K562 (cell line): Measurements from ENCODE around the gene XPR1. TPM values are rescaled to one million over a fixed set of nuclear protein-coding genes. Genes with fewer than 3 reads are reported as not detected.

ENCODE experiments used
- ATAC-seq: fragments of 200-7000 bp; cut with Tn5 transposase; 3 replicates; pipeline ENCODE4 v1.9.1; 2020; ENCODE audit warnings: moderate library complexity
- BruUV-seq: library from RNA; stranded (reverse); fragments of 400-500 nt; replicated peaks from 2 replicates; lab custom pipeline; 2021; lab: Mats Ljungman, UMichigan
- CTCF ChIA-PET: fragments of 300-600 bp; formaldehyde crosslinking; extraction: SDS; loops from one replicate; lab custom pipeline; 2021; ENCODE audit warnings: low intra/inter-chr PET ratio; lab: Yijun Ruan, JAX
- POLR2A ChIA-PET: fragments of 300-600, 350-650 bp; sonication (Branson Sonifier 250); formaldehyde crosslinking; extraction: SDS; loops from one replicate; lab custom pipeline; 2021; ENCODE audit warnings: antibody characterized with exemption, inconsistent platforms; lab: Yijun Ruan, JAX
- DNase-seq, 4 experiments: peaks; one replicate each; pipeline versions ENCODE4 v3.0.0 to v3.0.0-alpha.2; 2011 to 2018; ENCODE audit warnings: low spot score in 3 of 4, mixed read lengths in 3 of 4; ENCODE audit errors: extremely low read depth in 1 of 4
- FAIRE-seq: peaks from 2 replicates; lab custom pipeline; 2011; peaks lifted over from hg19 to GRCh38; lab: Jason Lieb, UNC
- H2AFZ ChIP-seq: 2 replicates; pipeline ENCODE4 v1.6.0; 2011; ENCODE audit warnings: low read depth, low read length, control low read depth, inconsistent platforms
- H3K27ac ChIP-seq: fragments of 200-600 bp; 3 replicates; pipeline ENCODE4 v1.8.0; 2011; ENCODE audit warnings: low read depth, mild to moderate bottlenecking, control low read depth, inconsistent platforms, low read length, moderate library complexity, mixed read lengths; ENCODE audit errors: extremely low read depth
- H3K27me3 ChIP-seq, 2 experiments: fragments of 300-600 bp in 1 of 2; 2 replicates in 1 of 2; 3 replicates in 1 of 2; pipeline versions ENCODE4 v1.6.0 to v1.8.0; 2011; ENCODE audit warnings: inconsistent platforms in 2 of 2, low read length in 2 of 2, mild to moderate bottlenecking in 1 of 2, mixed read lengths in 1 of 2, moderate library complexity in 1 of 2; ENCODE audit not compliant: control insufficient read depth in 2 of 2, insufficient read depth in 2 of 2
- H3K36me3 ChIP-seq: fragments of 300-600 bp; 3 replicates; pipeline ENCODE4 v1.8.0; 2011; ENCODE audit warnings: mild to moderate bottlenecking, low read length, inconsistent platforms; ENCODE audit not compliant: control insufficient read depth, insufficient read depth
- H3K4me1 ChIP-seq, 2 experiments: fragments of 200-600 bp in 1 of 2; replicated peaks in 1 of 2; 2 replicates in 1 of 2; 3 replicates in 1 of 2; pipeline versions ENCODE4 v1.5.1 to v1.8.0; 2011; ENCODE audit warnings: inconsistent platforms in 2 of 2, low read length in 2 of 2, mild to moderate bottlenecking in 1 of 2, mixed read lengths in 1 of 2, moderate library complexity in 1 of 2; ENCODE audit not compliant: control insufficient read depth in 2 of 2, insufficient read depth in 2 of 2
- H3K4me2 ChIP-seq: 2 replicates; pipeline ENCODE4 v1.6.1; 2011; ENCODE audit warnings: low read length, control low read depth, inconsistent platforms, mixed read lengths; ENCODE audit not compliant: insufficient read depth
- H3K4me3 ChIP-seq: fragments of 200-600 bp; sonication (generic), shearing (Covaris generic); 2 replicates; pipeline ENCODE4 v1.5.1; 2016; ENCODE audit warnings: control low read depth, inconsistent platforms
- H3K79me2 ChIP-seq: fragments of 200-600 bp; 3 replicates; pipeline ENCODE4 v1.8.0; 2011; ENCODE audit warnings: low read length, inconsistent platforms; ENCODE audit not compliant: control insufficient read depth, insufficient read depth
- H3K9ac ChIP-seq, 2 experiments: 2 replicates each; pipeline versions ENCODE4 v1.6.0 to v1.6.1; 2011; ENCODE audit warnings: low read depth in 2 of 2, low read length in 2 of 2, control low read depth in 1 of 2, inconsistent platforms in 1 of 2, mild to moderate bottlenecking in 1 of 2, mixed read lengths in 1 of 2; ENCODE audit not compliant: insufficient read depth in 1 of 2
- H3K9me1 ChIP-seq: one replicate; pipeline ENCODE4 v1.6.0; 2011; ENCODE audit warnings: inconsistent platforms, mild to moderate bottlenecking, low read length, moderate library complexity; ENCODE audit not compliant: control insufficient read depth, insufficient read depth
- H3K9me3 ChIP-seq: replicated peaks from 2 replicates; pipeline ENCODE4 v1.5.1; 2011; ENCODE audit warnings: low read depth, low read length, inconsistent platforms; ENCODE audit not compliant: control insufficient read depth, insufficient read depth
- H4K20me1 ChIP-seq: replicated peaks from 2 replicates; pipeline ENCODE4 v1.6.1; 2011; ENCODE audit warnings: low read length, inconsistent platforms, mixed read lengths; ENCODE audit not compliant: control insufficient read depth, insufficient read depth
- ATF7 ChIP-seq: fragments of 450-650 bp; IDR thresholded peaks from 2 replicates; pipeline ENCODE4 v1.7.1; 2014; ENCODE audit warnings: mild to moderate bottlenecking, moderate library complexity
- CBFA2T2 ChIP-seq: fragments of 450-650 bp; conservative IDR thresholded peaks from 2 replicates; pipeline ENCODE4 v1.6.1; 2017; ENCODE audit warnings: mild to moderate bottlenecking
- CBFB ChIP-seq: sonication (generic); formaldehyde crosslinking; IDR thresholded peaks from 2 replicates; pipeline ENCODE4 v1.4.0; 2020; ENCODE audit warnings: mild to moderate bottlenecking, missing genetic modification reagents
- DACH1 ChIP-seq: fragments of 450-650 bp; IDR thresholded peaks from 2 replicates; pipeline ENCODE4 v1.6.1; 2018; ENCODE audit not compliant: partially characterized antibody
- DIDO1 ChIP-seq: fragments of 450-650 bp; IDR thresholded peaks from 2 replicates; pipeline ENCODE4 v1.6.1; 2016; ENCODE audit warnings: low read depth, missing biosample characterization, missing genetic modification characterization
- DPF2 ChIP-seq: fragments of 450-650 bp; IDR thresholded peaks from 2 replicates; pipeline ENCODE4 v1.6.1; 2016
- EP400 ChIP-seq: fragments of 450-650 bp; IDR thresholded peaks from 2 replicates; pipeline ENCODE4 v1.6.1; 2017; ENCODE audit warnings: antibody characterized with exemption, mild to moderate bottlenecking, moderate library complexity
- ESRRA ChIP-seq: fragments of 450-650 bp; IDR thresholded peaks from 2 replicates; pipeline ENCODE4 v1.6.1; 2014; ENCODE audit warnings: low read depth, mild to moderate bottlenecking, moderate library complexity, borderline replicate concordance
- FOXA1 ChIP-seq: fragments of 450-650 bp; IDR thresholded peaks from 2 replicates; pipeline ENCODE4 v1.6.1; 2016; ENCODE audit warnings: mild to moderate bottlenecking, borderline replicate concordance
- FOXM1 ChIP-seq, 2 experiments: fragments of 450-650 bp in 1 of 2; sonication (generic) in 1 of 2; formaldehyde crosslinking in 1 of 2; IDR thresholded peaks; 2 replicates each; pipeline versions ENCODE4 v1.6.1 to v1.9.0; 2017 to 2022; ENCODE audit warnings: low read depth in 2 of 2, mild to moderate bottlenecking in 2 of 2, missing genetic modification reagents in 1 of 2, moderate library complexity in 1 of 2
- MAFK ChIP-seq: IDR thresholded peaks from 2 replicates; pipeline ENCODE4 v1.6.1; 2011; ENCODE audit warnings: low read length, improper control_type of control experiment
- MTA2 ChIP-seq: fragments of 450-650 bp; IDR thresholded peaks from 2 replicates; pipeline ENCODE4 v1.6.1; 2016; ENCODE audit warnings: low read depth
- NCOA6 ChIP-seq: fragments of 450-650 bp; IDR thresholded peaks from 2 replicates; pipeline ENCODE4 v1.6.1; 2017; ENCODE audit warnings: mild to moderate bottlenecking
- NFRKB ChIP-seq: fragments of 450-650 bp; IDR thresholded peaks from 2 replicates; pipeline ENCODE4 v1.6.1; 2016; ENCODE audit warnings: low read depth
- RBM34 ChIP-seq: fragments of 200-400 bp; formaldehyde crosslinking; IDR thresholded peaks from 2 replicates; pipeline ENCODE4 v1.6.1; 2018; ENCODE audit warnings: low read length, borderline replicate concordance; ENCODE audit not compliant: insufficient read depth
- RFX1 ChIP-seq: fragments of 450-650 bp; IDR thresholded peaks from 2 replicates; pipeline ENCODE4 v1.6.1; 2016; ENCODE audit warnings: mild to moderate bottlenecking, moderate library complexity
- STAT5B ChIP-seq: fragments of 250-450 bp; sonication (Bioruptor Pico); IDR thresholded peaks from 2 replicates; pipeline ENCODE4 v1.8.0; 2021; ENCODE audit warnings: mild to moderate bottlenecking, inconsistent platforms
- TEAD1 ChIP-seq, 2 experiments: fragments of 450-650 bp in 1 of 2; sonication (generic) in 1 of 2; formaldehyde crosslinking; IDR thresholded peaks; 2 replicates each; pipeline versions ENCODE4 v1.4.0 to v1.8.0; 2020 to 2022; ENCODE audit warnings: mild to moderate bottlenecking in 2 of 2, missing genetic modification reagents in 1 of 2
- WGBS: fragments of 100-300 bp; shearing (Covaris generic); methylation state at CpG from one replicate; pipeline ENCODE4 v1.1.6; 2016; ENCODE audit warnings: low coverage, mixed read lengths; ENCODE audit not compliant: insufficient coverage; ENCODE audit errors: missing lambda C conversion rate; 5-methylcytosine and 5-hydroxymethylcytosine counted together
- in situ Hi-C: fragments of 300-500 bp; cut with MboI; formaldehyde crosslinking; loops from 4 replicates; pipeline ENCODE4 v1.15.0; 2018; ENCODE audit warnings: inconsistent platforms, mixed read lengths
- intact Hi-C: fragments of 100-400 bp; cut with micrococcal nuclease; formaldehyde crosslinking; loops from 2 replicates; pipeline ENCODE4 v1.14.2; 2022
- polyA plus RNA-seq, 8 experiments: library from polyadenylated mRNA; depleted of rRNA in 4 of 8; stranded (reverse) in 5 of 8; unstranded in 3 of 8; fragments of >200 nt; fragmentation: Nextera tagmentation in 2 of 8; fragmentation: Illumina TruSeq in 1 of 8; extraction: Ambion mirVana in 2 of 8; extraction: Trizol in 1 of 8; gene quantifications; 2 replicates each; pipeline versions ENCODE4 v1.2.1 to v1.2.3, GENCODE V29; 2011 to 2014; ENCODE audit warnings: inconsistent platforms in 1 of 8, missing spikeins in 1 of 8
- total RNA-seq, 7 experiments: library from RNA; depleted of rRNA in 6 of 7; stranded (reverse); fragments of >200 nt in 6 of 7; fragmentation: Illumina TruSeq in 2 of 7; extraction: Trizol in 2 of 7; gene quantifications; 2 replicates each; pipeline versions ENCODE4 v1.2.1 to v1.2.3, GENCODE V29; 2011 to 2021; ENCODE audit warnings: low replicate concordance in 1 of 7
- TF ChIP-seq, protein P1 (sequence below): fragments of 200-800 bp; sonication (Bioruptor generic); IDR thresholded peaks from 2 replicates; pipeline ENCODE4 v1.6.1; 2017; ENCODE audit warnings: missing genetic modification characterization, missing compliant biosample characterization
- TF ChIP-seq, protein P2 (sequence below): fragments of 450-650 bp; formaldehyde crosslinking; IDR thresholded peaks from 2 replicates; pipeline ENCODE4 v1.4.0; 2020; ENCODE audit warnings: mild to moderate bottlenecking

Gene XPR1
- total and polyA plus RNA-seq, 9 of the 15 experiments (the other 6 are each of a cell fraction or from before 2014, with no cell fraction given) = 3.0 to 66.2 (median 38.6) TPM

DNA sequence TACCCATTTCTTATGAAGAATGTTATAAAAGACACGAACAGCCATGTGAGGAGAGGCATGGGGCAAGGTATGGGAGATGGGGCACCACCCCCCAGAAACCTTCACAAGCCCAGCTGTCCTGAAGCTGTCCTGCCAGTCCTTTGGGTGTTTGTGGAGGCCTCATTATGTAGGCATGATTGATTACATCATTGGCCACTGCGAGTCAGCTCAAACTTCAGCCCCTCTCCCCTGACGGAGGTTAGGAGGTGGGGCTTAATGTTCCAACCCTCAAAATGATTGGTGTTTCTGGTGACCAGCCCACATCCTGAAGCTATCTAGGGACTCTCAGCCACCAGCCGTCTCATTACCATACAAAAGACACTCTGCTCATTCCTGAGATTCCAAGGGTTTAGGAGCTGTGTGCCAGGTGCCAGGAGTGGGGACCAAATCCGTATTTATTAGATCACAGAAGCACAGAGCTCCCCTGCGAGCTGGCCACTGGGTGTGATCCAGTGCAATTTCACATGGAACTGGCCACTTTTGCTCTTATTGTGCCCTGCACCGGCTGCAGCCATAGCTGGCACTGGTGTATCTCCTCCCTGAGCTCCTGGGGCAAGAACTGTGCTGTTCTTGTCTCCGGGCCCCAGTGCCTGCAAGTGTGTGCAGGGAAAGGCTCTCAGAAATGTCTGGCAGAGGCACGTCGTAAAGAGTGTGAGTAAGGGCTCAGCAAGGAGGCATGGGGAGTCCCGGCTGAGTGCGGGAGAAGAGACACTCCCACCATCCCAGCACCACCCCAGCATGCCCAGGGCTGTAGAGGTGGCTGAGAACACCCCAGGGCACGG, 291.4 kb downstream of the XPR1 start (continued):
- no peak for TF ChIP-seq DPF2
- 0 out of 2 replicates have a peak, but pooled peaks have one; percentile 34 for TF ChIP-seq CBFB
- TF ChIP-seq, protein P1, sequence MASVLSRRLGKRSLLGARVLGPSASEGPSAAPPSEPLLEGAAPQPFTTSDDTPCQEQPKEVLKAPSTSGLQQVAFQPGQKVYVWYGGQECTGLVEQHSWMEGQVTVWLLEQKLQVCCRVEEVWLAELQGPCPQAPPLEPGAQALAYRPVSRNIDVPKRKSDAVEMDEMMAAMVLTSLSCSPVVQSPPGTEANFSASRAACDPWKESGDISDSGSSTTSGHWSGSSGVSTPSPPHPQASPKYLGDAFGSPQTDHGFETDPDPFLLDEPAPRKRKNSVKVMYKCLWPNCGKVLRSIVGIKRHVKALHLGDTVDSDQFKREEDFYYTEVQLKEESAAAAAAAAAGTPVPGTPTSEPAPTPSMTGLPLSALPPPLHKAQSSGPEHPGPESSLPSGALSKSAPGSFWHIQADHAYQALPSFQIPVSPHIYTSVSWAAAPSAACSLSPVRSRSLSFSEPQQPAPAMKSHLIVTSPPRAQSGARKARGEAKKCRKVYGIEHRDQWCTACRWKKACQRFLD (CRISPR knock-in tag) = no peak
- no peak for TF ChIP-seq EP400
- TF ChIP-seq TEAD1 (CRISPR knock-in tag; IDR thresholded peaks at IDR 0.05) = peak in 1 of 2 experiments; percentile 46; a peak in 1 of 4 replicates
- TF ChIP-seq ESRRA = no peak
- no peak for TF ChIP-seq DACH1
- TF ChIP-seq ATF7 = peak; percentile 65; the same call in 1 of the 2 replicates

DNA sequence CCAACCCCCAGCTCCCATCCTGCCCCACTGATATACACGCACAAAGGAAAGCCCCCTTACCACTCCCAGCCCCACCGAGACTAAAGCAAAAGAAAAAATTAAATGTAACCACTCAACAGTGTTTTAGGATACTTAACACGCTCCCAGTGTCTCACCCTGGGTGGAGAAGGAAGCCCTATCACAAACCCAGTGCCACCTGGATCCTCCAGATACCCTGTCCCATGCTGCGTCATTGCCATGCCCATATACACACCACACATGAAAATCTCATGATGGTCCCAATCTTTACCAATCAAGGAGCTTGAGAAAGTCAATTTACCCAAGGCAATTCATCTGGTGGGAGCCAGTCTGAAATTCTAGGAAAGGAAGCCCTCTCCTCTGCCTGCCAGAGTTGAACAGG, 292.1 kb downstream of the XPR1 start:
- DNase-seq (peak in 3 of 4 experiments; percentile 40 to 68 (median 63)), ATAC-seq (peak; percentile 12; the same call in 1 of the 3 replicates), FAIRE-seq (peak; percentile 15)
- Histone ChIP-seq H3K9me3 (no peaks in the 10 kb centered on the region), H3K9ac (peak overlapping the region in 1 of 2 experiments; percentile 73; a peak in 1 of 4 replicates), H3K4me1 (peaks cover 30 to 43% of the 10 kb centered on the region in 2 experiments; a peak in 4 of 5 replicates), H3K4me3 (no peak overlapping the region), H3K79me2 (no peaks in the 10 kb centered on the region), H3K27ac (no peak overlapping the region), H3K4me2 (peak overlapping the region; percentile 50; the same call in 1 of the 2 replicates), H3K9me1 (no peaks in the 10 kb centered on the region), H4K20me1 (0 out of 2 replicates have a peak, but pooled peaks cover 5% of the 10 kb centered on the region), H3K27me3 (no peaks in the 10 kb centered on the region), H2AFZ (peak overlapping the region; percentile 48), H3K36me3 (no peaks in the 10 kb centered on the region)
- 15% methylated on average over 4 of the region's 4 CpGs for WGBS
- ChIA-PET POLR2A (interaction anchor here (0.6 to 1.0 kb wide), 4 partner anchors 13 to 331 kb away, joined by 3 read pairs; no protein-coding TSS in a partner anchor), CTCF (no interaction called here)
- in situ Hi-C loops = no loop called here
- no TSS peak for BruUV-seq
- intact Hi-C loops = no loop called here
- TF ChIP-seq RFX1 (no peak), NCOA6 (no peak), EP400 (no peak), CBFA2T2 (peak; percentile 24; the same call in 1 of the 2 replicates), MTA2 (peak; percentile 37; the same call in 1 of the 2 replicates), RBM34 (no peak), FOXM1 (IDR thresholded peaks at IDR 0.05; ENCODE audit: low read depth) (no peak), FOXM1 (CRISPR knock-in tag; IDR thresholded peaks at IDR 0.05; ENCODE audit: low read depth) (no peak), FOXA1 (no peak), DIDO1 (tag) (no peak), NFRKB (no peak), STAT5B (no peak), MAFK (0 out of 2 replicates have a peak, but pooled peaks have one; percentile 32)
- TF ChIP-seq, protein P2, sequence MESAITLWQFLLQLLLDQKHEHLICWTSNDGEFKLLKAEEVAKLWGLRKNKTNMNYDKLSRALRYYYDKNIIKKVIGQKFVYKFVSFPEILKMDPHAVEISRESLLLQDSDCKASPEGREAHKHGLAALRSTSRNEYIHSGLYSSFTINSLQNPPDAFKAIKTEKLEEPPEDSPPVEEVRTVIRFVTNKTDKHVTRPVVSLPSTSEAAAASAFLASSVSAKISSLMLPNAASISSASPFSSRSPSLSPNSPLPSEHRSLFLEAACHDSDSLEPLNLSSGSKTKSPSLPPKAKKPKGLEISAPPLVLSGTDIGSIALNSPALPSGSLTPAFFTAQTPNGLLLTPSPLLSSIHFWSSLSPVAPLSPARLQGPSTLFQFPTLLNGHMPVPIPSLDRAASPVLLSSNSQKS (CRISPR knock-in tag) = no peak
